Thyroid gland (tissue), 4 donors: Measurements from ENCODE around the gene FAIM. TPM values are rescaled to one million over a fixed set of nuclear protein-coding genes. Genes with fewer than 3 reads are reported as not detected.

ENCODE experiments used
- DNase-seq, 2 donors: peaks; one replicate each; pipeline ENCODE4 v3.0.0-alpha.2; 2019
- H3K27ac ChIP-seq, 3 donors: fragments of 200-600 bp; sonication (generic); 1 replicate in 2 of 3; 2 replicates in 1 of 3; pipeline ENCODE4 v1.5.1; 2016 to 2019; ENCODE audit warnings: mild to moderate bottlenecking in 1 of 3, moderate library complexity in 1 of 3
- H3K27me3 ChIP-seq: fragments of 200-600 bp; sonication (generic); one replicate; pipeline ENCODE4 v1.5.1; 2019
- H3K36me3 ChIP-seq, 2 donors: fragments of 200-600 bp; sonication (generic); one replicate each; pipeline ENCODE4 v1.5.1; 2016 to 2019
- H3K4me1 ChIP-seq, 2 donors: fragments of 200-600 bp; sonication (generic); one replicate each; pipeline ENCODE4 v1.5.1; 2017 to 2019
- H3K4me3 ChIP-seq, 3 donors: fragments of 200-600 bp; sonication (generic); replicated peaks in 1 of 3; 1 replicate in 2 of 3; 2 replicates in 1 of 3; pipeline ENCODE4 v1.5.1; 2016; ENCODE audit warnings: mild to moderate bottlenecking in 1 of 3
- H3K9me3 ChIP-seq: fragments of 200-600 bp; sonication (generic); one replicate; pipeline ENCODE4 v1.5.1; 2017
- CTCF ChIP-seq, 6 experiments: fragments of 200-600 bp in 3 of 6; fragments of 450-650 bp in 3 of 6; sonication (generic) in 3 of 6; IDR thresholded peaks; one replicate each; pipeline ENCODE4 v1.5.1; 2016 to 2019; ENCODE audit warnings: antibody characterized with exemption in 6 of 6, mild to moderate bottlenecking in 2 of 6, inconsistent platforms in 1 of 6, moderate library complexity in 1 of 6
- POLR2A ChIP-seq, 2 donors: fragments of 450-650 bp; IDR thresholded peaks; one replicate each; pipeline ENCODE4 v1.6.1; 2017; ENCODE audit warnings: antibody characterized with exemption in 2 of 2, mild to moderate bottlenecking in 2 of 2, moderate library complexity in 1 of 2
- WGBS, 2 donors: methylation state at CpG; one replicate each; pipeline ENCODE4 v1.1.5; 2017; 5-methylcytosine and 5-hydroxymethylcytosine counted together
- intact Hi-C: fragments of 100-400 bp; cut with DNase I; formaldehyde crosslinking; loops from one replicate; pipeline ENCODE4 v1.15.1; 2023
- total RNA-seq, 4 donors: library from RNA; depleted of rRNA; stranded (reverse); fragments of >200 nt; gene quantifications; one replicate each; pipeline ENCODE4 v1.2.3, GENCODE V29; 2016

Gene FAIM
- total RNA-seq, 4 donors from 2014 or later = 12.6 to 26.6 (median 20.4) TPM

GRCh38 chr3:138629526-138629925 is 21.0 kb downstream of the FAIM start:
- Histone ChIP-seq H3K4me1 (no peaks in the 10 kb centered on the region), H3K27me3 (no peaks in the 10 kb centered on the region), H3K27ac (no peak overlapping the region), H3K4me3 (no peak overlapping the region), H3K9me3 (no peaks in the 10 kb centered on the region), H3K36me3 (no peaks in the 10 kb centered on the region)
- no peak for DNase-seq
- intact Hi-C loops = no loop called here
- no peak for TF ChIP-seq CTCF (IDR thresholded peaks at IDR 0.05)
- 87 to 92% methylated on average over 6 of the region's 6 CpGs for WGBS, 2 donors

GRCh38 chr3:138638641-138639040 is 30.1 kb downstream of the FAIM start:
- peaks cover 3 to 4% of the 10 kb centered on the region in 2 donors for H3K4me1 ChIP-seq
- no peak for TF ChIP-seq POLR2A (IDR thresholded peaks at IDR 0.05)
- no peak for TF ChIP-seq CTCF (IDR thresholded peaks at IDR 0.05)
- WGBS, 2 donors = 92 to 95% methylated on average over 2 of the region's 2 CpGs
- no peak overlapping the region for H3K4me3 ChIP-seq
- intact Hi-C loops = no loop called here
- H3K27me3 ChIP-seq = no peaks in the 10 kb centered on the region
- no peak overlapping the region for H3K27ac ChIP-seq
- DNase-seq = no peak
- H3K9me3 ChIP-seq = no peaks in the 10 kb centered on the region
- H3K36me3 ChIP-seq = no peaks in the 10 kb centered on the region

- Histone ChIP-seq H3K27ac (no peak overlapping the region), H3K4me1 (peaks cover 2 to 4% of the 10 kb centered on the region in 2 donors), H3K4me3 (no peak overlapping the region), H3K36me3 (no peaks in the 10 kb centered on the region), H3K27me3 (no peaks in the 10 kb centered on the region), H3K9me3 (no peaks in the 10 kb centered on the region)
- WGBS, 2 donors = 87 to 93% methylated on average over 4 of the region's 4 CpGs
- DNase-seq = no peak
- TF ChIP-seq POLR2A (IDR thresholded peaks at IDR 0.05) (no peak), CTCF (IDR thresholded peaks at IDR 0.05) (no peak)
- intact Hi-C loops = no loop called here
Measured at GRCh38 chr3:138640537-138640936, 32.0 kb downstream of the FAIM start.

GRCh38 chr3:138642226-138642926 is 33.8 kb downstream of the FAIM start:
- Histone ChIP-seq H3K27ac (no peak overlapping the region), H3K4me1 (no peaks in the 10 kb centered on the region), H3K4me3 (no peak overlapping the region), H3K27me3 (no peaks in the 10 kb centered on the region), H3K9me3 (no peaks in the 10 kb centered on the region), H3K36me3 (no peaks in the 10 kb centered on the region)
- 78 to 82% methylated on average over 4 of the region's 4 CpGs for WGBS, 2 donors
- DNase-seq = no peak
- intact Hi-C loops = no loop called here
- TF ChIP-seq POLR2A (IDR thresholded peaks at IDR 0.05) = no peak
- TF ChIP-seq CTCF (IDR thresholded peaks at IDR 0.05) = no peak

- Histone ChIP-seq H3K27ac (no peak overlapping the region), H3K9me3 (no peaks in the 10 kb centered on the region), H3K27me3 (no peaks in the 10 kb centered on the region), H3K36me3 (no peaks in the 10 kb centered on the region), H3K4me3 (no peak overlapping the region), H3K4me1 (no peaks in the 10 kb centered on the region)
- DNase-seq = no peak
- intact Hi-C loops = no loop called here
- TF ChIP-seq CTCF (IDR thresholded peaks at IDR 0.05) = no peak
- TF ChIP-seq POLR2A (IDR thresholded peaks at IDR 0.05) = no peak
- 98 to 100% methylated on average over 1 of the region's 1 CpG for WGBS, 2 donors
Measured at GRCh38 chr3:138642927-138643253, 34.3 kb downstream of the FAIM start.
